Uterus (tissue), 2 donors: Measurements from ENCODE around the gene PCSK4.

Experiments
- POLR2A ChIP-seq, 2 donors: fragments of 450-650 bp; IDR thresholded peaks; one replicate each; pipeline ENCODE4 v1.6.1; 2016; ENCODE audit warnings: antibody characterized with exemption in 2 of 2, mild to moderate bottlenecking in 1 of 2, moderate library complexity in 1 of 2
- TF ChIP-seq, protein P1 (sequence below), 4 experiments: fragments of 200-600 bp in 2 of 4; fragments of 450-650 bp in 2 of 4; sonication (generic) in 2 of 4; IDR thresholded peaks; one replicate each; pipeline ENCODE4 v1.5.1; 2016 to 2019; ENCODE audit warnings: antibody characterized with exemption in 4 of 4, mild to moderate bottlenecking in 2 of 4, moderate library complexity in 1 of 4

DNA sequence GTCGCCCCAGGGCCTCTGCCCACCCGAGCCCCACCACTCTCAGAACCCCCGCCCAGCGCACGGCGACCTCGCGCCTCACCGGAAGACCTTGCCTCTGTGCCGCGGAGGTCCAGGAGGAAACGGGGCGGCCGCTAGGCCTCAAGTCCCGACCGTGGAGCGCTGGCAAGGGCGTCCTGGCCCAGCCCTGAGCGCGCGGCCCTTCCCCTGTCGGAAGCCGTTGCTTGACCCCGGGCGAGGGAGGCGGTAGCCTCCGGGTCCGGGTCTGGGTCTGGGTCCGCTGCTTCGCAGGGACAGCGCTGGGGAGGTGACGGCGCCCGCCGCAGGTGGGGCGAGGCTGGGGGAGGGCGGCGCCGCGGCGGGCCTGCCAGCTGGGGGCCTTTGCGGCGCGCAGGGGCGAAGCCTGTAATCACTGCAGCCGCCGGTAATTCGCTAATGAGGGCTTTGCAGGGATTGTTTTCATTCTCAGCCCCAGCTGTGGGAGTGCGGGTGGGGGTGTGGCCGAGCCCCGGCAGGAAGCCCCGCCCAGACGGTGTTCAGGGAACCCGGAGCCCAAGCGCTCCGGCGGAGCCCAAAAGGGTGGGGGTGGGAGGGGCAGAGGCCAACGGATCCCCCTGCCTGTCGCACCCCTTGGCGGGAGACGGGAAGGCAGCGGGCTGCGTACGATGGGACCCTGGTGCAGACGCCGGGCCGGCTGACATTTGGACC, 19.7 kb downstream of the PCSK4 start:
- TF ChIP-seq POLR2A (IDR thresholded peaks at IDR 0.05): no peak
- TF ChIP-seq, protein P1, sequence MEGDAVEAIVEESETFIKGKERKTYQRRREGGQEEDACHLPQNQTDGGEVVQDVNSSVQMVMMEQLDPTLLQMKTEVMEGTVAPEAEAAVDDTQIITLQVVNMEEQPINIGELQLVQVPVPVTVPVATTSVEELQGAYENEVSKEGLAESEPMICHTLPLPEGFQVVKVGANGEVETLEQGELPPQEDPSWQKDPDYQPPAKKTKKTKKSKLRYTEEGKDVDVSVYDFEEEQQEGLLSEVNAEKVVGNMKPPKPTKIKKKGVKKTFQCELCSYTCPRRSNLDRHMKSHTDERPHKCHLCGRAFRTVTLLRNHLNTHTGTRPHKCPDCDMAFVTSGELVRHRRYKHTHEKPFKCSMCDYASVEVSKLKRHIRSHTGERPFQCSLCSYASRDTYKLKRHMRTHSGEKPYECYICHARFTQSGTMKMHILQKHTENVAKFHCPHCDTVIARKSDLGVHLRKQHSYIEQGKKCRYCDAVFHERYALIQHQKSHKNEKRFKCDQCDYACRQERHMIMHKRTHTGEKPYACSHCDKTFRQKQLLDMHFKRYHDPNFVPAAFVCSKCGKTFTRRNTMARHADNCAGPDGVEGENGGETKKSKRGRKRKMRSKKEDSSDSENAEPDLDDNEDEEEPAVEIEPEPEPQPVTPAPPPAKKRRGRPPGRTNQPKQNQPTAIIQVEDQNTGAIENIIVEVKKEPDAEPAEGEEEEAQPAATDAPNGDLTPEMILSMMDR (IDR thresholded peaks at IDR 0.05): no peak
